Stimulated activated CD4-positive, alpha-beta T cell treated with anti-CD3 and anti-CD28 coated beads, Interleukin-4, amount 100 ng/mL, for 4 hours (primary cell): ENCODE data around the gene ATG7.
"Not testable (repeated sequence)": the region's sequence is repeated elsewhere in the genome, so short reads cannot be mapped to it uniquely, and the experiment has no call there.

Experiments used
- DNase-seq, 2 experiments: peaks; one replicate each; pipeline ENCODE4 v3.0.0-alpha.2; 2020

Gene ATG7

GRCh38 chr3:11470031-11470853 is 198.0 kb downstream of the ATG7 start:
- no peak for DNase-seq

- DNase-seq, result no peak
Observed at GRCh38 chr3:11475324-11475723, 203.1 kb downstream of the ATG7 start.

- DNase-seq, result no peak
Observed at GRCh38 chr3:11476735-11477144, 204.5 kb downstream of the ATG7 start.

GRCh38 chr3:11477407-11477911 is 205.3 kb downstream of the ATG7 start:
- no peak for DNase-seq

- DNase-seq, result no peak
Observed at GRCh38 chr3:11478167-11478566, 206.0 kb downstream of the ATG7 start.

- DNase-seq, result no peak
Observed at GRCh38 chr3:11479221-11479620, 207.0 kb downstream of the ATG7 start.

GRCh38 chr3:11480663-11481298 is 208.6 kb downstream of the ATG7 start:
- DNase-seq, result no peak

- DNase-seq, result no peak
Observed at GRCh38 chr3:11481556-11481955, 209.4 kb downstream of the ATG7 start.

- DNase-seq, result no peak
Observed at GRCh38 chr3:11482021-11482420, 209.8 kb downstream of the ATG7 start.

- not testable (repeated sequence) for DNase-seq
Observed at GRCh38 chr3:11488356-11488755, 216.2 kb downstream of the ATG7 start.

GRCh38 chr3:11494131-11494916 is 222.1 kb downstream of the ATG7 start:
- DNase-seq, result no peak

- DNase-seq, result no peak
Observed at GRCh38 chr3:11495948-11496557, 223.9 kb downstream of the ATG7 start.

- DNase-seq, result no peak
Observed at GRCh38 chr3:11498177-11498576, 226.0 kb downstream of the ATG7 start.

GRCh38 chr3:11498646-11499045 is 226.4 kb downstream of the ATG7 start:
- no peak for DNase-seq

- DNase-seq, result no peak
Observed at GRCh38 chr3:11499144-11499543, 226.9 kb downstream of the ATG7 start.

GRCh38 chr3:11502413-11502812 is 230.2 kb downstream of the ATG7 start:
- DNase-seq, result not testable (repeated sequence)

GRCh38 chr3:11507719-11508118 is 235.5 kb downstream of the ATG7 start:
- no peak for DNase-seq

- no peak for DNase-seq
Observed at GRCh38 chr3:11508346-11509172, 236.4 kb downstream of the ATG7 start.

GRCh38 chr3:11509173-11510000 is 237.2 kb downstream of the ATG7 start:
- no peak for DNase-seq

GRCh38 chr3:11510001-11510340 is 237.8 kb downstream of the ATG7 start:
- DNase-seq, result no peak

- DNase-seq, result no peak
Observed at GRCh38 chr3:11510356-11510755, 238.2 kb downstream of the ATG7 start.
